GM18861 (cell line): ENCODE results near the gene MED22.
A peak's percentile ranks its signal among the peaks of the same experiment; 100 is the strongest.
"Not testable (repeated sequence)": the region's sequence is repeated elsewhere in the genome, so short reads cannot be mapped to it uniquely, and the experiment has no call there.

Experiments
- ATAC-seq: cut with Tn5 transposase; IDR thresholded peaks from one replicate; pipeline ENCODE4 v1.9.1; 2021; ENCODE audit not compliant: unreplicated experiment

MED22 gene

GRCh38 chr9:133347985-133348717, at the start of gene MED22, which contains the start of gene RPL7A:
Gene MED22, minus strand, starts transcription at chr9:133348131. Its CDS starts 1,469 bp downstream, at chr9:133346662.
Gene RPL7A, plus strand, starts transcription at chr9:133348218. Its CDS starts 26 bp downstream, at chr9:133348244.
- peak; percentile 59 for ATAC-seq

- no peak for ATAC-seq
These were observed 49.4 kb upstream of the MED22 start for GRCh38 chr9:133397370-133397769.

DNA sequence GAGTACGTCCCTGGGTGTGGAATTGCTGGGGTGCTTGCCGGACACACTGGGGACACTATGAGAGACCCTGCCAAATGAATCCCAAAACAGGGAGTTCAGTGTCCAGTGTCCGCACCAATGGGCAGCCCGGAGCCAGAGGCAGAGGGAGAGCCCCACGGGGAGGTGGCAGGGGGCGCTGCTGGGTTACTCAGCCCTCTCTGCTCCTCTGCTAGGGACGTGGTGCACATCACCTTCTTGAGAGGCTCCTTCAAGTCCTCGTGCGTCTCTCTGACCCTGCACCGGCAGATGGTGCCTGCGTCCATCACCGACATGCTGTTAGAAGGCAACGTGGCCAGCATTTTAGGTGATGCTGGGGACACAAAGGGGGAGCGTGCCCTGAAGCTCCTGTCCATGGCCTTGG, 49.0 kb upstream of the MED22 start:
- ATAC-seq: no peak

DNA sequence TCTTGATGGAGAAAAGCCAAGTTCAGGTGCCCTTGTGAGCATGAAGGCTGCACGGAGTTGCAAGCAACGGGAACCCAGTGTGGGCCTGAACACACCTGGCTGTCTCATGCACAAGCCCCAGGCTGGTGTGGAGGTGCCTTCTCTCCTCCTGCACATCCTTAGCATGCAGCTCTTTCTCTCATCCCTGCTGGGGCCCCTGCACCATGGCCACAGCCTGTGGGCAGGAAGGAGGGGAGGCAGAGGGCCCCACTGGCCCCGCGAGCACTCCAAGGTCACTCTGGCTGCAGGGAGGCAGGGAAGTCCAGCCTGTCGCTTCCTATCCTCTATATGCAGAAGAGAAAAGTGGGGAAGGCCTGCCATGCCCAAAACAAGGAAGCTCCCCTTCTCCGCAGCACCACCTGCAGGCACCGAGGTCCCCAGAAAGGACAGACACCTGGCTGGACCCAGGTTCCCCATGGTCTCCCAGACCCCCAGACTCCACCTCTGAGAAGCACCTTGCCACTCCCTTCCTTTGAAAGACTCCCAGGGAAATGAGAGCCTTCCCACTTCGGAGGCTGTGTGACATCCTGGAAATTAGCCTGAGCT, 46.8 kb upstream of the MED22 start:
- no peak for ATAC-seq

DNA sequence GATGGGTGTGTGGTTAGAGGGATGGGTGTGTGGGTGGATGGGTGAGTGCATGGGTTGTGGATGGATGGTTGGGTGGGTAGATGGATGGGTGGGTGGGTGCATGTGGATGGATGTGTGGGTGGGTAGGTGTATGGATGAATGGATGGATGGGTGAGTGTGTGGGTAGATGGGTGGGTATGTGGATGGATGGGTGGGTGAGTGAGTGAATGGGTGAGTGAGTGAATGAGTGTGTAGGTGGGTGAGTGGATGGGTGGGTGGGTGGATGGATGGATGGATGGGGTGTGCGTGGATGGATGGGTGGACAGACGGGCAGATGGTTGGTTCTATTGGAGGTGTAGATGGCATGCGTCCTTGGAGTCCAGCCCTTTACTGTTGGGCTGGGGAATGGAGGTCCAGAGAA, 45.5 kb upstream of the MED22 start:
- no peak for ATAC-seq

GRCh38 chr9:133392308-133392707, 44.4 kb upstream of the MED22 start:
- not testable (repeated sequence) for ATAC-seq

DNA sequence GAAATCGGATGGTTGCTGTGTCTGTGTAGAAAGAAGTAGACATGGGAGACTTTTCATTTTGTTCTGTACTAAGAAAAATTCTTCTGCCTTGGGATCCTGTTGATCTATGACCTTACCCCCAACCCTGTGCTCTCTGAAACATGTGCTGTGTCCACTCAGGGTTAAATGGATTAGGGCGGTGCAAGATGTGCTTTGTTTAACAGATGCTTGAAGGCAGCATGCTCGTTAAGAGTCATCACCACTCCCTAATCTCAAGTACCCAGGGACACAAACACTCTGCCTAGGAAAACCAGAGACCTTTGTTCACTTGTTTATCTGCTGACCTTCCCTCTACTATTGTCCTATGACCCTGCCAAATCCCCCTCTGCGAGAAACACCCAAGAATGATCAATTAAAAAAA, 43.5 kb upstream of the MED22 start:
- not testable (repeated sequence) for ATAC-seq

DNA sequence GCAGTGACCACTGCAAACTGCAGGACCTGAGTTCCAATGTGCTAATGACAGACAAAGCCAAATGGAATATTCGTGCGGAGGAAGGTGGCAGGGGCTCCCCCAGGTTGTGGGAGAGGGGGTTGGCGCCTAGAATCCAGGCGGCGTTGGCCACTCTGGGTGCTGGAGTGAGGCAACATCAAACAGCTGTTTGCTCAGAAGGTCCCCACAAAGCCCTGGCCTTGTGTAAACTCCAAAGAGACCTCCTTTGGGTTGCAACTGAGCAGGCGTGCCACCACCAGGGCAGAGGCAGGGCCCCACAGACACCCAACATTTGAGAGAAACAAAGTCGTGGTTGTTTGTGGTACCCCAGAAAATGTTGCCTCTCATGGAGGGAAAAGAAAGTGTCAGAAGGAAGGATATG, 42.8 kb upstream of the MED22 start:
- no peak for ATAC-seq

GRCh38 chr9:133389562-133389961, 41.6 kb upstream of the MED22 start:
- no peak for ATAC-seq

DNA sequence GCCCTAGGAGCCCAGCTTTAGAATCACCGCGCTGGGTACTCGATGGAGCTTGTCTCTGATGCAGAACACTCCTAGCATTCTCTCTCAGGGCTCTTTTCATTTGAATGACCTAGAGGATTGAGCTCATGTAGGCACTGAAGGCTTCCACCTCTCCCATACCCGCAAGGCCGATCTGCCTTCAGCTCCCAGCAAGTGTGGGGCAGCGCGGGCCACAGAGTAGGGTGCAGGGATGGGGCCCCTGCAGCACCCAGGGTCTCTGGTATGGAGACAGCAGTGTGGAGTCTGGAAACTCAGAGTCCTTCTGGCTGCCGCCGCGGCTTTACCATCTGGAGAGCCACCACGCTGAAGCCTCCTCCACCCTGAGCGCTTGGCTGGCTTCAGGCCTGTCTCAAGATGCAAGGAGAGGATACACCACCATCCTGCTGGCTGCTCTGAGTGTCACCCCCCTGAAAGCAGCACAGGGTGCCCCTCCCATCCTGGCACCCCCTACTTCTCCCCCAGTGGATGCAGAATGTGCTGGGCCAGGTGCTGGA, 41.2 kb upstream of the MED22 start:
- ATAC-seq: no peak

- no peak for ATAC-seq
These were observed 39.7 kb upstream of the MED22 start for GRCh38 chr9:133387680-133388079.

GRCh38 chr9:133386338-133386737, 38.4 kb upstream of the MED22 start:
- no peak for ATAC-seq

- ATAC-seq: no peak
These were observed 37.5 kb upstream of the MED22 start for GRCh38 chr9:133385452-133385851.

DNA sequence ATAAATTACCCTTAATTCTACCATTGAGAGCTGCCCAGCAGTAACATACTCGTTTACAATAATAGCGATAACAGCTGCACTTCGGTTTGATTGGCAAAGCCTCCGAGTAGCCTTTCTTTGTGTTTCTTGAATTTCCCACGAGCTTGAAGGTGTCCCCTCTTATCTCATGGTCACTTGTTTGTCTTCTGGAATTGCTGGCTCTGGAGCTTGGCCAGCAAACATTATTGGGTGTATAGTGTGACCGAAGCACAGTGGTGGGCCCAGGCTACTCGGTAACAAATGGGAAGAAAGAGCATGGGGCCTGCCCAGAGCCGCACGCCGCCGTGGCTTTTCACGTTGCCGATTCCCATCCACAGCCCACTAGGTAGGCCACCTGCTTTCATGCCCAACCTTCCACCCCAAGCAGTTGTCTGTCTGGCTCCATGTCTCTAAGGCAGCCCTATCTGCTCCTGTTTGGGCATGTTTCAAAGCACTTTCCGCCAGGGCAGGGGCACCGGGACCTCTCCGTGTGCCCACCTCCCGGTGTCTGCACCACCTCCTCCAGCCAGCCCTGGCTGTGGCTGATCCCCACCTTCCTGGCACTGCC, 36.9 kb upstream of the MED22 start:
- ATAC-seq: no peak

- no peak for ATAC-seq
These were observed 35.5 kb upstream of the MED22 start for GRCh38 chr9:133383438-133383837.

DNA sequence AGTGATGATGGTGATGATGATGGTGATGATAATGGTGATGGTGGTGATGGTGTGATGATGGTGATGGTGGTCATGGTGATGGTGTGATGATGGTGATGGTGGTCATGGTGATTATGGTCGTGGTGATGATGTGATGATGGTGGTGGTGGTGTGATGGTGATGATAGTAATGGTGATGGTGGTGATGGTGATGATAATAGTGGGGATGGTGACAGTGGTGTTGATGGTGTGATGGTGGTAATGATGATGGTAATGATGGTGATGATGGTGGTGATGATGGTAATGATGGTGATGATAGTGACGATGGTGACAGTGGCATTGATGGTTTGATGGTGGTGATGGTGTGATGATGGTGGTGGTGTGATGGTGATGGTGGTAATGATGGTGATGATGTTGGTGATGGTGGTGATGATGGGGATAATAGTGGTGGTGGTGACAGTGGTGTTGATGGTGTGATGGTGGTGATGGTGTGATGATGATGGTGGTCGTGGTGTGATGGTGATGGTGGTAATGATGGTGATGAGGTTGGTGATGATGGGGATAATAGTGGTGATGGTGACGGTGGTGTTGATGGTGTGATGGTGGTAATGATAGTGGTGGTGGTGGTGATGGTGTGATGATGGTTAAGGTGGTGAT, 34.7 kb upstream of the MED22 start:
- ATAC-seq: no peak

DNA sequence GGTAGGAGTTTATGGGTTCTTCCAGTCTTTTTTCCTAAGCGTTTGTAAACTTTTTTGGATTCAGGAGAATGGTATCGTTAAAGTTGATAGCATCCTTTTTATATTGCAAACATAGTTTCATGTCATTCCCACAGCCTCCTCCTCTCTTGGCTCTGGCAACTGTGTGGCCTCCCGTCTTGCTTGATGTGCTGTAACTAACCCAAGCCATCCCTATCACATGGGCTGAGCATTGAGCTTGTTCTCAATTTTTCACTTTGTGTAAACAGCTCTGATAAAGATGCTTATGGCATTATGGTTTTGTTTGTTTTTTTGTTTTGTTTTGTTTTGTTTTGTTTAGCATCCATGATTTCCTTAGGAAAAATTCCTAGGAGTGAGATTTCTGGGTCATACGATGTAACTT, 32.8 kb upstream of the MED22 start:
- ATAC-seq: no peak

DNA sequence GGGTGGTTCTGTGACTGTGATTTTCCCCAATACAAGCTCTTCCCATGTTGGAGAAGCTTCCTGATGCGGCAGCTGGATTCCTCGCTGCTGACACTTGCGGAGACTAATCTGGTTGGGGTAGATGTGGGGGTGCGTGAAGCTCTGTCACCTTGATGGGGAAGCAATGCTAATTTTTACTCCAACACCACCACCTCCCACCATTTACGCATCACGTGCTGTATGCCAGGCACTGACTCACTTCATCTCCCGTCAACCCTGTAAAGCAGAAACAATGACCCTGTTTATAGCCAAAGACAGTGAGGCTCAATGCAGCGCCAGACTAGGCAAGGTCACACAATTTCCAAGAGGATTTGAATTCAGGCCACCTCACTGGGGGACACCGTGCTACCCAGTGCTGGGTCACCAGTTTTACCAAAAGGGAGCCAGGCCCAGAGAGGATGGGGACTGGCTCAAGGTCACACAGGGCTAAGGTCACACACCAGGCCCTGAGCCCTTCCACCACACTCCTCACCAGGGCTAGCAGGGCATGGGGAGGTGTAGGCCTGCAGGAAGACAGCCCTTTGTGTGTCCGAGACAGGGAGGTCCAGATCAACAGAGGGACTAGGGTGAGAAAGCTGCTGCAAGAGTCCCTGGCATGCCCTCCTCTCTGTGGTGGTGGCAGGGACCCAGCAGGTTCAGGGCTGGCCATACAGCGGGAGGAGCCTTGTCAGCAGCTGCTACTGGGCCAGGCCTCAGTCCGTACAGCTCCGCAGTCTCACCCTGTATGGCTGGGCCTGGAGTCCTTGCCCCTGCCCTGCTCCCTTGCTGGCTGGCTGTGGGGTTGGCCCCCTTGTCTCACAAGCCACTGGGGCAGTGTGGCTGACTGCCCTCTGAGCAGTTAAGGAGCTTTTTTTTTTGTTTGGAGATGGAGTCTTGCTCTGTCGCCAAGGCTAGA, 31.5 kb upstream of the MED22 start:
- no peak for ATAC-seq

DNA sequence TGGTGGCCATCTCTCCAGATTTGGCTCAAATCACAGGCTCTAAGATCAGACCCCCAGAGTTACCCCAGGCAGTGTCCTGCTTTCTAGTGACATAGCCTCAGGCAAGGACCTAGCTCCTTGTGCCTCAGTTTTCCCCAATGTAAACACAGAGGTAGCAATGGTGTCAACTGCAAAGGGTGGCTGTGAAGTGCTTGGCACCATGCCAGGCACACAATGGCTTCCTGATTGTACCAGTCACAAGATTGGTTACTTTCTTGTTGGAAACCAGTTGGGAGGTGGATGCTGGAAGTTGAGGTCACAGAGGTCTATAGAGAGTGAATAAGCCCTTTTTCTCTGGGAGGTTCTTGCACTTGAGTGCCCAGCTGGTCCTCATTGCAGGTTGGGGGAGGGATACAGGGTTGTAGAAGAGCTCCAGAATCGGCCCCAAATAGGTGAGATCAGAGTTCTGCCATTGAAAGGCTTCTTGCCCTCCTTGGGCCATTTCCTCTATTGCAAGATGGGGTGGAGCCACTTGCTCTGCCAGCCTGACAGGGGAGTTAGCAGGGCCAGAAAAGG, 30.6 kb upstream of the MED22 start:
- ATAC-seq: no peak

DNA sequence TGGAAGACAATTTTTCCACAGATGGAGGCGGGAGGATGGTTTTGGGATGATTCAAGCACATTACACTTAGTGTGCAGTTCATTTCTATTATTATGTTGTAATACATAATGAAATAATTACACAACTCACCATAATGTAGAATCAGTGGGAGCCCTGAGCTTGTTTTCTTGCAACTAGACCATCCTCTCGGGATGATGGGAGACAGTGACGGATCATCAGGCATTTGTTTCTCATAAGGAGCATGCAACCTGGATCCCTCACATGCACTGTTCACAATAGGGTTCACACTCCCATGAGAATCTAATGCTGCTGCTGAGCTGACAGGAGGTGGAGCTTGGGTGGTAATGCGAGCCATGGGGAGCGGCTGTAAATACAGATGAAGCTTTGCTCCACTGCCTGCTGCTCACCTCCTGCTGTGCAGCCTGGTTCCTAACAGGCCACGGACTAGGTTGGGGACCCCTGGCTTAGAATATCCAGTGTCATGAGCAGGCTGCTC, 29.8 kb upstream of the MED22 start:
- ATAC-seq: no peak
